ELF-1 (cell line): ENCODE data around the gene TNRC6A.
A peak's percentile ranks its signal among the peaks of the same experiment; 100 is the strongest.
"Not testable (repeated sequence)": the region's sequence is repeated elsewhere in the genome, so short reads cannot be mapped to it uniquely, and the experiment has no call there.

Experiments used
- DNase-seq: peaks from one replicate; pipeline ENCODE4 v3.0.0-alpha.2; 2016; ENCODE audit warnings: low read depth, low spot score

TNRC6A gene

DNA sequence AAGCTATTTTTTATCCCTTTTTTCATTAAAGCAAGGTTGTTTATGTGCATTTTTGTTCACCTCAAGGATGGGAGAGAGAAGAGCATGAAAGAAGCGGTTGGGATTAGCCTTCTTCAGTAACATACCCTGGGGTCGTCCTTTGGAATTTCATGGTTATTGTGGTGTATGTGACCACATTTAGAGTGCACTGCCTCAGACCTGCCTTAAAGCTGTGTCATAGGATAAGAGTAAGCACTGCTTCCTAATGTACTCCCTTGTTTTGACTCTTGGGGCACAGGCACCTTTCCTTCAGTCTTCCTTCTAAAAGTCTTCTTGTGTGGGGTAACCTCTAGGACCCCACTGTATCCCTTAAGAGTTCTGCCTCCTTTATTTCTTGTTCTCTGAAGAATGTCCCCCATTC is 28.9 kb downstream of the TNRC6A start:
- peak; percentile 24 for DNase-seq

DNA sequence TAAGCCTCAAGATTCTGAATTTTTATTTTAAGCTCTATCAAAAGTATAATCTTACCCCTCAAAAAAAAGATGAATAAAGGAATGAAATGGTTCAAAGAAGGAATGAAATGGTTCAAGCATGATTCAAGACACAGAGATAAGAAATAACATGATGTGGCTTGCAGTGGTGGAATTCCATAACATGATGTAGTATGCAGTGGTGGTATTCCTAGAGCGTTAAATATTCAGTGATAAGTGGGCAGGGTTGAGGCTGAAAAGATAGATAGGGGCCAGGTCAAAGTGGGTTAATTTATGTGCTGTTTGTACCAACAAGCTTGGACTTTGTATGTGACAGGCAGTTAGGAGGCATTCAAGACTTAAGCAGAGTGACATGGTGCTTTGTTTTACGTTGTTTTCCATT is 29.6 kb downstream of the TNRC6A start:
- DNase-seq, result no peak

DNA sequence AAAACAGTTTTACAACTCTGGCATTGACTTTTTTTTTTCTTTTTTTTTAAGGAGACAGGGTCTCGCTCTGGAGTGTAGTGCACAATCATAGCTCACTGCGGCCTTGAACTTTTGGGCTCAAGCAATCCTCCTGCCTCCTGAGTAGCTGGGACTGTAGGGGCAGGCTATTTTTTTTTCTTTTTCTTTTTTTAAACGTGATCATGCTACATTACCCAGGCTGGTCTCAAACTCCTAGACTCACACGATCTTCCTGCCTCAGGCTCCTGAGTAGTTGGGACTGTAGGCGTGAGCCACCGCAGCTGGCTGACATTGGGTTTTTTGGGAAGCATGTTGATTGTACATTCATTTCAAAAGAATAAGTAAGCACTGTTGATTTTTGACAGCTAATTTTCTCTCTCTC is 32.1 kb downstream of the TNRC6A start:
- no peak for DNase-seq

DNA sequence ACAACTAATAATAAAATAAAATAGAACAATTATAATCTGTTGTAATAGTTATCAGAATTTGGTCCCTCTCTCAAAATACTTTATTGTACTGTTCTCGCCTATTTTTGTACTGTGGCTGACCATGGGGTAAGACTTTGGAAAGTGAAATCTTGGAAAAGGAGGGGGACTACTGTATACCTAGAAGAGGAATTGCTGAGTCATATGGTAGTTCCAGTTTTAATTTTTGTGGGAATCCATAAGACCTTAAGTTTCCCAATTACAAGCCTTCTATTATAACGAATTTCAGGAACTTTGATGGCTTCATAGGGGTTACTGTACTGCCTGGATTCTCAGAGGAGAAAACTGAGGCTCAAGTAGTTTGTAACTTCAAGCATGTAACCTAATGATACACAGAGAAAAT is 35.5 kb downstream of the TNRC6A start:
- DNase-seq, result no peak

DNA sequence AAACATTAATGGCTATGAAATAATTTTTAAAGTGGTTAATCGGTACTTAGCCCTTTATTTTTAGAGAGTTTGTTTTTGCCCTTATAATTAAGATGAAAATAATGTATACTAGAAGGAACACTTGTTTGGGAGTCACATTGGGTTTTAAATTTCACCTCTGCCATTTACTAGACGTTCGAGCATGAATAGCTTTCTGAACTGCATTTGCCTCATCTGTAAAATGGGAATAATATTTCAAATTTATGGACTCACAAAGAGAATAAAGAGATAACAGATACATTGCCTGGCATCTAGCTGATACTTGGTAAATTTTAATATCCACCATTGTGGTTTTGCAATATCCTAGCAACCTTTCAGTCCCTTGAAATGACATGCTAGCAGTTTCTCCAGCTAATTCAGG is 36.6 kb downstream of the TNRC6A start:
- DNase-seq, result no peak

DNA sequence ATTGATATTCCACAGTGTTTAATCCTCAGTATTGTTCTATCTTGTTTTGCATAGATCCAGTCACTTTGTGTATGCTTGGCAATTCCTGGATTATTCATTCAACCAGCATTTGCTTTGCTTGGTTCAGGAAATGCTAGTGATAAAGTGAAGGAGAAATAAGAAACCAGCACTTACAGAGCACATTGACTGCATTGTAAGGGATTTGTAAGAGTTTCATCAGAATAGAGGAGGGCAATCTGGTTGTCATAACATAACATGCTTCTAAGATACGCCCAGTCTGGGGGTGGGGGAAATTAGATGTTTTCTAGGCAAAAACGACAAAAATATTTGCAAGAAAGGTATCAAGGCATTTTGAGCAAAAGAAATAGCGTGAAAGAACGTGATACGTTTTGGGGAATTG is 40.4 kb downstream of the TNRC6A start:
- no peak for DNase-seq

DNA sequence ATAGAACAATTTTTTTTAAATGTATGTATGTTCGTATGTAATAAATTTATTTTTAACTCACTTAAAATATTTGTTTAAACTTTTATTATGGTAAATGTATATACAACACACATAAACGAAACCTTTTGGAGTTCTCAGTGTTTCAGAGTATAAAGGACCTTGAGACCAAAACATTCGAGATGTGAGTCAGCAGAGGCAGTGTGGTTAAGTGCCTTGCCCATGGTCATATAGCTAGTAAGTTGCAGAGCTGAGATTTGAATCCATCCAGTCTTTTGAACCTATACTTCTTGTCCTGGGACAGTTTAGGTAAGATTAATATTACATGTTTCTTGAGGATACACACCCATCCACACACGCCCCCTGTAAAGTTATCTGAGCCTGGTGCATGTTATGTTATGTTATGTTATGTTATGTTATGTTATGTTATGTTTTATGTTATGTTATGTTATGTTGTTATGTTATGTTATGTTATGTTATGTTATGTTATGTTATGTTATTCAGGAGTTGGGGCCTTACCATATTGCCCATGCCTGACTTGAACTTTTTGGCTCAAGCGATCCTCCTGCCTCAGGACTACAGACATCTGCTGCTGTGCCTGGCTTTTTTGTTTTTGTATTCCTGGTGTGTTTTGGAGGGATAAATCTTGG is 41.8 kb downstream of the TNRC6A start:
- DNase-seq, result no peak

DNA sequence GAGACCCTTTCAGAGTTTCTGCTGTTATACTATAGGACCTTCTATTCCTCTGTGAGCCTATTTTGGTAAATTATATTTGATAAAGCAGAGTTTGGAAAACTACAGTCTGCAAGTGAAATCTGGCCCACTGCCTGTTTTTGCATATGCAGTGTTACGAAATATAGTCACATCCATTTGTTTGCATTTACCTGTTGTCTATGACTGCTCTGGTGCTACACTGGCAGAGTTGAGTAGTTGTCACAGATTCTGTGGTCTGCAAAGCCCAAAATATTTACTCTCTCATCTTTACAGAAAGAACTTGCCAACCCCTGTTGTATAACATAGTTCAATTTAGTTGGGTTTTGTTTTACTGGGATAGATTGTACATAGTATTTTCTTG is 42.3 kb downstream of the TNRC6A start:
- DNase-seq, result no peak

DNA sequence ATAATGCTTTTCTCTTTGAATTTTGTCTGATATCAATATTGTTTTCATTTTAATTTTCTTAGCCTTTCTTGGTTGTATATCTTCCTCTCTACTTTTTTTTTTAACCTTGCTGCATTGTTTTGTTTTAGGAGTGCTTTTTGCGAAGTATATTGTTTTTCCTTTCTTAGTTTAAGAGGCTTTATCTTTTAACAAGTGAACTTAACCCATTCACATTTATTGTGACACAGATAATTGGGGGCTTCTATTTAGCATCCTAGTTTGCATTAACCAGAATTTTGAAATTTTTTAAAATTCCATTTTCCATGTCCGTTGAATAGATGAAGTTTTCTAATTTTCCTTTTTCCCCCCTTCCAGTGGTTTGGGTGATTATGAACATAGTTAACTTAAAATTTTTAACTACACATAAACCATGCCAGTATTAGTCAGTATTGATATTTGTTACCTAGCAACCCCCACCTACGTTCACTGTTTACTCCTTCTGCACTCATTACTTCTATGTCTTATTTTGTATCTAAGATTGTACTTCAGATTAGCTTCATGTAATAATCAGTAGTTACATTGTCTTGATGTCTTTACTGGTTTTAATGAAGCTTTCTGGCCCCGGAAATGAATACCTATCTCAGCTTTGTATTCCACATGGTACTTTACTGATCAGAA is 44.4 kb downstream of the TNRC6A start:
- no peak for DNase-seq

DNA sequence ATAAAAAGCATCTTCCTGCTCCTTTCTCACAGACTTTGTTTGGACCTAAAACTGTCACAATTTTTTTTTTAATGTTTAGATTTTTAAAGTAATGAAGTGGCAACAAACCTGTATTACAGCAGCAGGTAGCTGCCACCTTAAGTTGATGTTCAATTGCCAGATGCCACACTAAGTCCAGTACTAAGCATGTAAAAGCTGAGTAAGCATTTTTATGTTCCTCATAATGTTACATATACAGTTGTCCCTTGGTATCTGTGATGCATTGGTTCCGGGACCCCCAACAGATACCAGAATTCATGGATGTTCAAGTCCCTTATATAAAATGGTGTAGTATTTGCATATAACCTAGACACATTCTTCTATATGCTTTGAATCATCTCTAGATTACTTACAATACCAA is 45.1 kb downstream of the TNRC6A start:
- DNase-seq, result no peak

DNA sequence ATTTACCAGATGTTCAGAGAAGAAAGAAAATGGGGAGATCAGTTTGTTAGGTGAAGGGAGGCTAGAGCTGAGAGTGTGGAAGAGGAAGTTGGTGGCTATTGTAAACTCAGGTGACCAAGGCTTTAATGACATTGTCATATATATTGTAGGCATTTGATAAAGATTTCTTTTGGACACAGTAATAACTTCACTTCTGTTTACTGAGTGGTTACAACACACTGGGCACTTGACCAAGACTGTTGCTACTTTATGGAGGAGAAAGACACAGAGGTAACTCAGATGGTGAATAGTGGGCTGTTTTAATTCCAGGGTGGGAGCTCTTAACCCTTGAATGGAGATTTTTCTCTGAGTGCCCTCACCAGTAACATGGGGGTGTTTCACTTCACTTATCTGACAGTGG is 46.0 kb downstream of the TNRC6A start:
- no peak for DNase-seq

DNA sequence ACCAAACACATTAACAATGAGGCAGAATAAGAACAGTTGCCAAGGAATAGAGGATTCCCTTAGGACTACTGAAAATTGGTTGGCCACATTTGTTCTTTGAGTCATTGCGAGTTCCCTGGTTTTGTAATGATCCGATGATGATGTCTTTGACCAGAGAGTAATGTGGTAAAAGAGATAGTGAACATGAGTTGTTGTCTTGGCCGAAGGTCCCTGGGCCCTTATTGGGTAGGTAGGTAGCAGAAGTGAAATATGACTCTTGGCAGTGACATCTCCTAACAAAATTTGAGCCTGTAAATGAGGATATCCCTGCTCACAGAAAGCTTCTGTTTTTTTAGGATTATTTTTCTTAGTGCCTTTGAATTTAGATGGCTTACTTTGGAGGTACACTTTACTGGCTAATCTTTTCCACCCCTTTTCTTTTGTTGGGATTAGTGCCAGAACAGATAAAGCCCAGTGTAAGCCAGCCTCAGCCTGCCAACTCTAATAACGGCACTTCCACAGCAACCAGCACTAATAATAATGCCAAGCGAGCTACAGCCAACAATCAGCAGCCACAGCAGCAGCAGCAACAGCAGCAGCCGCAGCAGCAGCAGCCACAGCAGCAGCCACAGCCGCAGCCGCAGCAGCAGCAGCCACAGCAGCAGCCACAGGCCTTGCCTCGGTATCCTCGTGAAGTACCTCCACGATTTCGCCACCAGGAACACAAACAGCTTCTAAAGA is 47.2 kb downstream of the TNRC6A start:
- no peak for DNase-seq

DNA sequence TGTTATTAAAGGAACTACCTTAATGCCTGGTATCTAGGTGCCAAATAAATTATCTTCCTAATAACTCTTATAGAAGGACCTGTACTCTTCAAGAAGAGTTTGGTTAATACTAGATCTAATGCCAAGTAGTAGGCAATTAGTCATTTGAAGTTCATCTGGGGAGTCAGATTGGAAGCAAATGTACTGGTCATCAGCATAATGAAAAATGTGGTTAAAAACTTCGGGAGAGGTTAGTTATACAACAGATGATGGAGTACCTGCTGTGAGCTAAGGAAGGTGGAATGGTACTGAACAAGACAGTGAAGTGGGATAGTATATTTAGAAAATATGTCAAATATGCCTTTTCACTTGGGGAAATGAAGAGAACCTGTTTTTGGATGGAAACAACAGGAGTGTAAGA is 49.2 kb downstream of the TNRC6A start:
- DNase-seq, result no peak

DNA sequence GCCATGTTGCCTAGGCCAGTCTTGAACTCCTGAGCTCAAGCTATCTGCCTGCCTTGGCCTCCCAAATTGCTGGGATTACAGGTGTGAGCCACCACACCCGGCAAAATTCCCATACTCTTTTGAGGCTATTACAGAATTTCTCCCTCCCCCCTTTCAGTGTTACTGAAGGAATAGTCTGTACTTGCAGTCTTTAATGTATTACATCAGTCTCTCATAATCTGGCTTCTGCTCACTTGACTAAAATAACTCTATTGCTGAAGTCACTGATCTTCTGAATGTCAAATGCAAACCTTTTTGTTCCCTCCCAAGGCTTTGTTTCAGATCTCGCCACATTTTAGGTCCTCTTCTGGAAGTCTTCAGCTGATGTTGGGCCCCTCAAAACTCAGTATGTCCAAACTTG is 51.8 kb downstream of the TNRC6A start:
- DNase-seq, result no peak

DNA sequence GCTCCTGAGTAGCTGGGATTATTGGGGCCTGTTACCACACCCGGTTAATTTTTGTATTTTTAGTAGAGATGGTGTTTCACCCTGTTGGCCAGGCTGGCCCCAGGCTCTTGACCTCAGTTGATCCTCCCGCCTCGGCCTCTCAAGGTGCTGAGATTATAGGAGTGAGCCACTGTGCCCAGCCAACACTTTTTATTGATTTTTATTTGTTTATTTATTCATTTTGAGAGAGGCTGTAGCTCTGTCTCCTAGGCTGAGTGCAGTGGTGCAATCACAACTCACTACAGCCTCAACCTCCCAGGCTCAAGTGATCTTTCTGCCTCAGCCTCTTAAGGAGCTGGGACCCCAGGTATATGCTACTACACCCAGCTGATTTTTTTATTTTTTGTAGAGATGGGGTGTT is 54.7 kb downstream of the TNRC6A start:
- DNase-seq, result no peak

DNA sequence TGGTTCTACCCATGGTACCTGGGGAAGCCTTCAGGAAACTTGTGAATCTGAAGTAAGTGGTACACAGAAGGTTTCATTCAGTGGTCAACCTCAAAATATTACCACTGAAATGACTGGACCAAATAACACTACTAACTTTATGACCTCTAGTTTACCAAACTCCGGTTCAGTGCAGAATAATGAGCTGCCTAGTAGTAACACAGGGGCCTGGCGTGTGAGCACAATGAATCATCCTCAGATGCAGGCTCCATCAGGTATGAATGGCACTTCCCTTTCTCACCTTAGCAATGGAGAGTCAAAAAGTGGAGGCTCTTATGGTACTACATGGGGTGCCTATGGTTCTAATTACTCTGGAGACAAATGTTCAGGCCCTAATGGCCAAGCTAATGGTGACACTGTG is 60.4 kb downstream of the TNRC6A start:
- no peak for DNase-seq

DNA sequence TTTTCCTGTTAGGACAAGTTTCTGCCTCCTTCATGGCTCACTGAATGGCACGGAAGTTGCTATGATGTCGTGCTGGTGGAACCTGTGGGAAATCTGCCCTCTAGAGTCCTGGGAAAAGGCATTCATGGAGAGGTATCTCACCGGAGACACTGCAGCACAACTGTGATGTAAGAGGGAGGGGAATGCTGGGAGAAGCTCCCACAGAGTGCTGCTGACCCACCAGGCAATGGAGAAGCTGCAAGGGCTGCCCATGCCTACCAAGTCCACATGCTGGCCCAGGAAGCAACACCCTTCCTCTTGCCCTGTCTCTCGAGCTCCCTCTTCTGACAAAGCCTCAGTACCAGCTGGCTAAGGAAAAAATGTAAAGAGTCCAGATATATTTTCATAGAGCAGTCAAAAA is 71.1 kb downstream of the TNRC6A start:
- DNase-seq, result peak; percentile 40

DNA sequence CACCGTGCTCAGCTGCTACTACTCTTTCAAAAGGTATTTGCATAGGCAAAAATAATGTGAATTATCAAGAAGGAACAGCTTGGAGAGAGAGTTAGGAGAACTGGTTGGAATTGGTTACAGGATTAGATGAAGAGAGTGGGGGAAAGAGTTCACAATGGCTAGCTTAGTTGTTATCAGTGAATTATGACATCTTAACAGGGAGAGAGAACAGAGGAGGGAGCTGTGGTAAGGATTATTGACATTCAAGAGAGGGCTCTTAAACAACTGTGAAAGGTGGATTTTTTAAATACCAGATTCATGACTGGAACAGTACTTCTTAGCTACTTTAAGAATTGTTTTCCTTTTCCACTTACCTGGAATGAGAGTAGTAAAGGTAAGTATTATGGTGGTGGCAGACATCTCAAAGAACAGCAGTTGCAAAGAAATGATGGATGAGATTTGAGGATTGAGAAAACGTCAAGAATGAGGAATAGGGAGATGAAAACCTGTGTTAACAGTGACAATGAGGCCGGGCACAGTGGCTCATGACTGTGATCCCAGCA is 72.4 kb downstream of the TNRC6A start:
- DNase-seq, result no peak

DNA sequence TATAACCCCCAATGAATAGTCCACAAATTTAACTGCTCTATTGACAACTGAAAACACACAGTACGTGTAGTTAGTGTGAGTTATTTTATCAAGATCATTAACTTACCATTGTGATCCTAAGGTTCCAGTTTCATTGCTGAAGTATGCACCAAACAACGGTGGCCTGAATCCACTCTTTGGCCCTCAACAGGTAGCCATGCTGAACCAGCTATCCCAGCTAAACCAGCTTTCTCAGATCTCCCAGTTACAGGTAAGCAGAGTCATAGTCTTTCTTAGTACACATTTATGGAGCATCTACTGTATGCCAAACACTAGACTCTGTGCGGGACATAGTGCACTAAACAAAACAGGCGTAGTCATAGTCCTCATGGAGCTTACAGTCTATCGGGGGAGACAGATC is 76.0 kb downstream of the TNRC6A start:
- DNase-seq, result no peak

DNA sequence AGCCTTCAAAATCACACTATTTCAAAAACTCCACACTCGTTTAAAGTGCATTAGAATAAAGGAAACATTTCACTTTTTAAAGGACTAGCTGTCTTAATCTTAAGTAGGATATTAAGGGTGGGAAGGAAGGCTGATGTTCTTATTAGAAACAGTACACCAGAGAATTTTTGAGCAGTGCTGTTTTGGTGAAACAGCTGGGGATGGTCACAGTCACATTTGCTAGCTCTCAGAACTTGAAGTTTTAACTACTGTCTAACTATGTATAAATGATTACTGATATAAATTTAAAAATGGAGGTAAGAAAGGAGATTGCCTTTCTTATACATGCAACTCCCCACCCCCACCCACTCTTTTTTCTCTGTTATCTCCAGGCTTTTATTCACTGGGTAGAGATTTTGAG is 77.8 kb downstream of the TNRC6A start:
- DNase-seq, result no peak

DNA sequence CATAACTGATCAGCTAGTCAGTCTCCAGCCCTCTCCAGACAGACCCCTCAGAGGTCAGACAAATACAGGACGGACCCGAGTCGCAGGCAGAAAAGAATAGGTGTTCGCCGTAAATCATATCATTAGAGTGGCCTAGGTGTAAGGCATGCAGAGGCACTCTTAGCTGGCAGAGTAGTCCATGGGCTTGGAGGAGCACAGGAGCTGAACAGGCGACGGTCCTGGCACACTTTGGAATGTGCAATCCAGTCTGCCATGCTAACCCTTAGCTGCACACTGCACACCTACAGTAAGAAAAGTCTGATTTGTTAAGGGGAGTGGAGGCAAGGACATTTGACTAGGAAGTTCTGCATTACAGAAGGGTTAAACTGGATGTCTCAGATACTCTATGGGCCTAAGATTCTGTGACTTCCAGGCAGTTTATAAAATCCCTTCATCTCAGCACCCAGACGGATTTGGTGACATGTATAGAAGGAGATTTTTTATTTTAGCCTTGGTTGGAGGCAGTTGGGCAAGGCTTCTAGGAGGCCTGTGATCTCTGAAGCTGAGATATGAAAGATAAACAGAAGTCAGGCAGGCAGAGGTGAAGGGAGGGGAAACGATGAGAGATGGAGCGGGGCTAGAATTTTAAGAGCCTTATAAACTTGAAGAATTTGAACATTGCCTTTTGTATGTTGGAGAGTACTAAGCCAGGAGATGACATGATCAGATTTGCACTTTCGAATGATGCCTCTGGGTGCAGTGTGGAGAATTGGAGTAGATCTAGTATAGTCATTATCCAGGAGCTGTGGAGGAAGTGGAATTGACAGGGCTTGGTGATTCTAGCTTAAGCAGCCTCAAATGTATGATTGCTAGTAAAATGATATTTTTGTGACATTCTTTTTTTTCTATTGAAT is 81.7 kb downstream of the TNRC6A start:
- DNase-seq, result no peak

DNA sequence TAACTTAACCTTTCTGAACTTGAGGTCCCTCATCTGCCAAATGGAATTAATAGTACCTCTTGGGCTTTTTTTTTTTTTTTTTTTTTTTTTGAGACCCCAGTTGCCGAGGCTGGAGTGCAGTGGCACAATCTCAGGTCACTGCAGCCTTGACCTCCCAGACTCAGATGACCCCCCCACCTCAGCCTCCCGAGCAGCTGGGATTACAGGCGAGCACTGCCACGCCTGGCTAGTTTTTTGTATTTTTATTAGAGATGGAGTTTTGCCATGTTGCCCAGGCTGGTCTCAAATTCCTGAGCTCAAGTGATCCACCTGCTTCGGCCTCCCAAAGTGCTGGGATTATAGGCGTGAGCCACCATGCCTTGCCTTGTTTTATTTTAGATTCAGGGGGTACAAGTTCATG is 83.4 kb downstream of the TNRC6A start:
- DNase-seq, result not testable (repeated sequence)
